NOMO-1 treated with dmso at 0.1 percent for 144 hours (cell line): ENCODE results near the gene RLN3.

Experiments used
- DNase-seq: peaks from one replicate; lab custom pipeline; 2025; ENCODE audit not compliant: unreplicated experiment; lab: John Stamatoyannopoulos, UW

The RLN3 gene

GRCh38 chr19:14027856-14028450 is at the start of gene RLN3:
RLN3 (plus strand) TSS chr19:14028148; CDS start chr19:14028205, 57 bp downstream.
- DNase-seq: no peak

- DNase-seq: no peak
These were observed 49.4 kb upstream of the RLN3 start for GRCh38 chr19:13978351-13979243.

- no peak for DNase-seq
These were observed 48.7 kb upstream of the RLN3 start for GRCh38 chr19:13979244-13979615.

- no peak for DNase-seq
These were observed 48.3 kb upstream of the RLN3 start for GRCh38 chr19:13979686-13980085.

GRCh38 chr19:13980340-13980739 is 47.6 kb upstream of the RLN3 start:
- DNase-seq: no peak

GRCh38 chr19:13981021-13981420 is 46.9 kb upstream of the RLN3 start:
- no peak for DNase-seq

- DNase-seq: no peak
These were observed 46.5 kb upstream of the RLN3 start for GRCh38 chr19:13981467-13981866.

GRCh38 chr19:13981988-13982501 is 45.9 kb upstream of the RLN3 start:
- no peak for DNase-seq

GRCh38 chr19:13982773-13983172 is 45.2 kb upstream of the RLN3 start:
- no peak for DNase-seq

GRCh38 chr19:13983213-13983889 is 44.6 kb upstream of the RLN3 start:
- DNase-seq: no peak

- DNase-seq: no peak
These were observed 43.8 kb upstream of the RLN3 start for GRCh38 chr19:13984186-13984585.

GRCh38 chr19:13984875-13985741 is 42.8 kb upstream of the RLN3 start:
- DNase-seq: peak; percentile 55

GRCh38 chr19:13985771-13986347 is 42.1 kb upstream of the RLN3 start:
- DNase-seq: no peak

- peak; percentile 97 for DNase-seq
These were observed 41.5 kb upstream of the RLN3 start for GRCh38 chr19:13986348-13986904.

GRCh38 chr19:13987101-13987890 is 40.7 kb upstream of the RLN3 start:
- DNase-seq: peak; percentile 10

GRCh38 chr19:13989487-13989886 is 38.5 kb upstream of the RLN3 start:
- no peak for DNase-seq

GRCh38 chr19:13990085-13990484 is 37.9 kb upstream of the RLN3 start:
- DNase-seq: no peak

GRCh38 chr19:13992025-13992424 is 35.9 kb upstream of the RLN3 start:
- DNase-seq: no peak

- DNase-seq: no peak
These were observed 34.2 kb upstream of the RLN3 start for GRCh38 chr19:13993590-13994300.
